H1 (cell line): Measurements from ENCODE around the gene BAK1.

Experiments used
- CHD2 ChIP-seq: IDR thresholded peaks from 2 replicates; pipeline ENCODE4 v1.6.1; 2012; ENCODE audit warnings: low read length, improper control_type of control experiment
- EP300 ChIP-seq, 2 experiments: IDR thresholded peaks; 1 replicate in 1 of 2; 2 replicates in 1 of 2; pipeline ENCODE4 v1.6.1; 2011 to 2012; ENCODE audit warnings: low read depth in 2 of 2, low read length in 2 of 2, mild to moderate bottlenecking in 2 of 2, borderline replicate concordance in 1 of 2, inconsistent platforms in 1 of 2, moderate library complexity in 1 of 2
- EZH2 ChIP-seq: fragments of 200-600 bp; sonication (generic); IDR thresholded peaks from 2 replicates; pipeline ENCODE4 v1.7.1; 2012; ENCODE audit warnings: low read depth, mild to moderate bottlenecking, moderate library complexity, low read length, inconsistent platforms; ENCODE audit not compliant: severe bottlenecking
- HDAC2 ChIP-seq, 2 experiments: fragments of 300-600 bp in 1 of 2; sonication (generic) in 1 of 2; IDR thresholded peaks; 2 replicates each; pipeline ENCODE4 v1.6.1; 2011 to 2012; ENCODE audit warnings: low read depth in 2 of 2, low read length in 2 of 2, mild to moderate bottlenecking in 2 of 2, moderate library complexity in 2 of 2, borderline replicate concordance in 1 of 2, inconsistent platforms in 1 of 2
- JUN ChIP-seq: IDR thresholded peaks from 2 replicates; pipeline ENCODE4 v1.6.1; 2011; ENCODE audit warnings: low read depth, mild to moderate bottlenecking, improper control_type of control experiment, low read length
- POLR2A ChIP-seq, 2 experiments: IDR thresholded peaks; 1 replicate in 1 of 2; 2 replicates in 1 of 2; pipeline ENCODE4 v1.6.1; 2011; ENCODE audit warnings: low read depth in 2 of 2, low read length in 2 of 2, mild to moderate bottlenecking in 2 of 2; ENCODE audit errors: control extremely low read depth in 1 of 2
- POLR2AphosphoS5 ChIP-seq: IDR thresholded peaks from 2 replicates; pipeline ENCODE4 v1.6.1; 2011; ENCODE audit warnings: low read depth, low read length
- RAD21 ChIP-seq, 2 experiments: IDR thresholded peaks in 1 of 2; conservative IDR thresholded peaks in 1 of 2; 2 replicates each; pipeline ENCODE4 v1.6.1; 2011; ENCODE audit warnings: low read depth in 2 of 2, low read length in 2 of 2, improper control_type of control experiment in 1 of 2, inconsistent platforms in 1 of 2, mild to moderate bottlenecking in 1 of 2, moderate library complexity in 1 of 2
- RNF2 ChIP-seq: fragments of 200-900, 300-1000 bp; sonication (generic); IDR thresholded peaks from 2 replicates; pipeline ENCODE4 v1.7.1; 2016; ENCODE audit warnings: borderline replicate concordance, low read depth, mild to moderate bottlenecking, antibody characterized with exemption, low read length; ENCODE audit not compliant: poor library complexity, severe bottlenecking; ENCODE audit errors: missing control alignments
- SIN3A ChIP-seq, 2 experiments: IDR thresholded peaks in 1 of 2; conservative IDR thresholded peaks in 1 of 2; 2 replicates each; pipeline ENCODE4 v1.6.1; 2011 to 2012; ENCODE audit warnings: low read length in 2 of 2, improper control_type of control experiment in 1 of 2, low read depth in 1 of 2, mild to moderate bottlenecking in 1 of 2
- SP1 ChIP-seq: IDR thresholded peaks from 2 replicates; pipeline ENCODE4 v1.6.1; 2011; ENCODE audit warnings: low read depth, low read length
- TAF1 ChIP-seq: IDR thresholded peaks from 2 replicates; pipeline ENCODE4 v1.6.1; 2011; ENCODE audit warnings: mild to moderate bottlenecking, low read depth, low read length
- TF ChIP-seq, protein P1 (sequence below), 3 experiments: IDR thresholded peaks; 1 replicate in 2 of 3; 2 replicates in 1 of 3; pipeline versions ENCODE4 v1.5.1 to v1.6.1; 2011; ENCODE audit warnings: low read length in 3 of 3, mild to moderate bottlenecking in 3 of 3, inconsistent platforms in 2 of 3, low read depth in 1 of 3, moderate library complexity in 1 of 3; ENCODE audit not compliant: insufficient read depth in 1 of 3; ENCODE audit errors: control extremely low read depth in 1 of 3

DNA sequence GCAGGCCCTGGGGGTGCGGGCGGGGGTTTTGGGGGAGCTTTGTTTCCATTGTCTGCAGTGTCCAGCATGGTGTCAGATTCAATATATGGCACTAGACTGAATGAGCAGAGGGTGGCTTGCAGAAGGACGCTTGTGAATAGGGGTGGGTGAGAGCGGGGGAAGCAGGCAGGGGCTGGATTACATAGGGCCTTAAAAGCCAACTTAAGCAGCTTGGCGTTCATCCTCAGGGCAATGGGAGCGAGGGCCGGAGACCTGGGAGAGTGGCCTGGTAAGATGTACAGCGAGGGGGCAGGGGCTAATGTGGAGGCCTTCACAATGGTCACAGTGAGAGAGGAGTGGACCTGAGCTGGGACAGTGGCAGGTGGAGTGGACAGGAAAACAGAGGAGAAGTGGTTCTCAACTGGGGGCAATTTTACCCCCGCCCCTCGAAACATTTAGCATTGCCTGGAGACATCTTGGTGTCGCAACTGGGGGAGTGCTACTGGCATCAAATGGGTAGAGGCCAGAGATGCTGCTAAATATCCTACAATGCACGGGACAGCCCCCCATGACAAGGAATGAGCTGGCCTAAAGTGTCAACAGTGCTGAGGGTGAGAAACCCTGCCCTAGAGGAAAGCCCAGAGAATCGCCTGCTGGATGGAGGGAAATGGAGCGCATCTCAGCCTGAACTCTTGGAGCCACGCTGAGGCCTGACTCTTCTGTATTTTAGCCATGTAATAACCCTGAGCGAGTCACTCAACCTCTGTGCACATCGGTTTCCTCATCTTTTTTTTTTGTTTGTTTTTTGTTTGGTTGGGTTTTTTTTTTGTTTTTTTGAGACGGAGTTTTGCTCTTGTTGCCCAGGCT, 15.1 kb upstream of the BAK1 start:
- TF ChIP-seq, protein P1, sequence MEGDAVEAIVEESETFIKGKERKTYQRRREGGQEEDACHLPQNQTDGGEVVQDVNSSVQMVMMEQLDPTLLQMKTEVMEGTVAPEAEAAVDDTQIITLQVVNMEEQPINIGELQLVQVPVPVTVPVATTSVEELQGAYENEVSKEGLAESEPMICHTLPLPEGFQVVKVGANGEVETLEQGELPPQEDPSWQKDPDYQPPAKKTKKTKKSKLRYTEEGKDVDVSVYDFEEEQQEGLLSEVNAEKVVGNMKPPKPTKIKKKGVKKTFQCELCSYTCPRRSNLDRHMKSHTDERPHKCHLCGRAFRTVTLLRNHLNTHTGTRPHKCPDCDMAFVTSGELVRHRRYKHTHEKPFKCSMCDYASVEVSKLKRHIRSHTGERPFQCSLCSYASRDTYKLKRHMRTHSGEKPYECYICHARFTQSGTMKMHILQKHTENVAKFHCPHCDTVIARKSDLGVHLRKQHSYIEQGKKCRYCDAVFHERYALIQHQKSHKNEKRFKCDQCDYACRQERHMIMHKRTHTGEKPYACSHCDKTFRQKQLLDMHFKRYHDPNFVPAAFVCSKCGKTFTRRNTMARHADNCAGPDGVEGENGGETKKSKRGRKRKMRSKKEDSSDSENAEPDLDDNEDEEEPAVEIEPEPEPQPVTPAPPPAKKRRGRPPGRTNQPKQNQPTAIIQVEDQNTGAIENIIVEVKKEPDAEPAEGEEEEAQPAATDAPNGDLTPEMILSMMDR (IDR thresholded peaks at IDR 0.05; ENCODE audit: control extremely low read depth in 1 of 3, insufficient read depth in 1 of 3, low read depth in 1 of 3, low read length in 3 of 3): no peak
- TF ChIP-seq CHD2 (no peak), SP1 (no peak), TAF1 (no peak), SIN3A (conservative IDR thresholded peaks at IDR 0.05 in 1 of 2, IDR thresholded peaks at IDR 0.05 in 1 of 2; ENCODE audit: low read depth in 1 of 2, low read length in 2 of 2) (no peak), POLR2AphosphoS5 (no peak), EZH2 (no peak), HDAC2 (IDR thresholded peaks at IDR 0.05; ENCODE audit: borderline replicate concordance in 1 of 2, low read depth in 2 of 2, low read length in 2 of 2) (no peak), EP300 (IDR thresholded peaks at IDR 0.05; ENCODE audit: borderline replicate concordance in 1 of 2, low read depth in 2 of 2, low read length in 2 of 2) (no peak), RAD21 (IDR thresholded peaks at IDR 0.05 in 1 of 2, conservative IDR thresholded peaks at IDR 0.05 in 1 of 2; ENCODE audit: low read depth in 2 of 2, low read length in 2 of 2) (no peak), RNF2 (no peak), JUN (no peak), POLR2A (IDR thresholded peaks at IDR 0.05; ENCODE audit: control extremely low read depth in 1 of 2, low read depth in 2 of 2, low read length in 2 of 2) (no peak)
